ENCODE measurements around the gene CR2.

Gene CR2

DNA sequence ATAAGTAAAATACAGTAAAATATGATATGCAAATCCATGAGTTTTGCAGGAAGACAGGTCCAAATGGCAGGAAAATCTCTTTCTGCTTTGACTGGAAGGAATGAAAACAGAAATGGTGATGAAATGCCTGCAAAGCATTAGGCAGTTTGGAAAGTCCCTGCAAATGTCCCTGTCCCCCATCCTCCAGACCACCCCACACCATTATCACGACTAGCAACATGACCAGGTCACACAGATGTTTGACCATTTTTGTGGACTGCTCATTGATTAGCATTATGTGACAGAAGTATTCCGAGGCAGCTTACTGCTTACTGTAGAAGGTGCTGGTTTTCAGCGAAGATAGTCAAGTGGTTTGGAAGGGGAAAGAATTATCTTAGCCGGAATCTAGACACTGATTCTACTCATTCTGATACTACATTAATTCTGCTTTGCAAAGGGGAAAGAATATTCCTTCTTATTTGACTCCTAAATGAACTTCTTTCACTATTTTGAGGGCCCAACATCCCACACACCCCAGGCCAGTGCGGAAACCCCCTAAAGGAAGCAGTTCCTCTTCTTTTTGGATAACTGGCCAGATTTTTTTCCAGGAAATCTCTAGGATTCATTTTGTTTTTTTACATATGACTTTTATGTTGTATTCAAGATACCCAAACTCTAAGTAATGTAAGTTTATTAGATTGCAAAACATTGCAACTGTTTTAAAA lies 9.5 kb upstream of the CR2 start:
- Histone ChIP-seq H3K36me3 (no peaks in the 10 kb centered on the region), H3K4me3 (no peak overlapping the region), H3K9ac (no peak overlapping the region), H3K27ac (no peak overlapping the region), H3K27me3 (no peaks in the 10 kb centered on the region), H4K20me1 (no peaks in the 10 kb centered on the region), H3K4me2 (no peak overlapping the region), H3K9me3 (no peaks in the 10 kb centered on the region), H3K4me1 (no peaks in the 10 kb centered on the region)
- TF ChIP-seq Cebpa-rat (IDR thresholded peaks at IDR 0.05), result no peak

DNA sequence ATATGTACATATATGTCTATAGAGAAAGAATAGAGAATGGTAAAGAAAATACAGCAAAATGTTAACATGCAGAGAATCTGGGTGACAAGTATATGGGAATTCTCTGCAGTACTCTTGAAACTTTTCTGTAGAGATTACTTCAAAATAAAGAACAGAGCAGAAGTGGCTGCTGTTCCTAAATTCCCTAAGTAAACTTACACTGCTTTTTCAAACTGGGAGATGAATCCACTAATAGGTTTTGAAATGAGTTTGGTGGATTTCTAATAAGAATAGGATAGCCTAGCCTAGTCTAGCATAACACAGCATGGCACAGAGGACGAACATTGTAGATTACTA lies 450 bp upstream of the CR2 start:
- Histone ChIP-seq H3K4me2 (no peak overlapping the region), H3K4me1 (no peaks in the 10 kb centered on the region), H4K20me1 (no peaks in the 10 kb centered on the region), H3K9ac (no peak overlapping the region), H3K36me3 (no peaks in the 10 kb centered on the region), H3K4me3 (no peak overlapping the region), H3K27me3 (no peaks in the 10 kb centered on the region), H3K27ac (no peak overlapping the region), H3K9me3 (peaks cover 10% of the 10 kb centered on the region)
- no peak for TF ChIP-seq Cebpa-rat (IDR thresholded peaks at IDR 0.05)

DNA sequence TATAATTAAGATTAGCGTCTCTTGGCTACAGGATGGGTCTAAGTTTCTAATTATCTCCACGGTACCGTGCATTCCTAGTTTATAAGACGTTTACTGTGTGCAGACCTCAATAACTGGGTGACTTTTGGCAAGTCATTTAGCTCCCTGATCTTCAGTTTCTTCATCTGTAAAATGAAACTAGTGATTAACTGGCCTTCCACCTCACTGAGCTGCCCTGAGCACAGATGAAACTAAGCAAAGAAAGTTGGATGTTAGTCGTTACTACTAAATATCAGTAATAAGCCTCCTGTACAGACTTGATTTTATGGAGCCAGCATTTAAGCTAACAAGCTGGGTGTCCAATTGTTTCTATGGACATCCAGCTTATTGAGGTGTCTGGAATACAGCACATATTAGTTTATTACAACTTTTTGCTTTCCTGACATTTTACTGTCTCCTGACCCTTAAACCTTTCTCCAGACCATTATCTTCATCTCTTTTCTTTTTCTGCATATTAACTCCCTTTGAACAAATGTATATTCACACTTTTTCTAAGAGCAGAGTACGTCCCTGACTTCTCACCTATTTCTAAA lies 1.1 kb downstream of the CR2 start:
- no peak overlapping the region for H3K4me3 ChIP-seq
- no peak overlapping the region for H3K27ac ChIP-seq
- peaks cover 10% of the 10 kb centered on the region for H3K9me3 ChIP-seq
- H3K9ac ChIP-seq, result no peak overlapping the region
- H3K36me3 ChIP-seq, result no peaks in the 10 kb centered on the region
- no peaks in the 10 kb centered on the region for H3K27me3 ChIP-seq
- H3K4me1 ChIP-seq, result no peaks in the 10 kb centered on the region
- H3K4me2 ChIP-seq, result no peak overlapping the region
- TF ChIP-seq Cebpa-rat (IDR thresholded peaks at IDR 0.05), result no peak
- no peaks in the 10 kb centered on the region for H4K20me1 ChIP-seq

GRCh38 chr1:207458414-207458813 lies 4.3 kb downstream of the CR2 start:
- Histone ChIP-seq H3K4me1 (no peaks in the 10 kb centered on the region), H3K4me3 (no peak overlapping the region), H3K9ac (no peak overlapping the region), H3K4me2 (no peak overlapping the region), H3K36me3 (no peaks in the 10 kb centered on the region), H4K20me1 (no peaks in the 10 kb centered on the region), H3K27me3 (no peaks in the 10 kb centered on the region), H3K27ac (no peak overlapping the region), H3K9me3 (peaks cover 10% of the 10 kb centered on the region)
- TF ChIP-seq Cebpa-rat (IDR thresholded peaks at IDR 0.05), result no peak

DNA sequence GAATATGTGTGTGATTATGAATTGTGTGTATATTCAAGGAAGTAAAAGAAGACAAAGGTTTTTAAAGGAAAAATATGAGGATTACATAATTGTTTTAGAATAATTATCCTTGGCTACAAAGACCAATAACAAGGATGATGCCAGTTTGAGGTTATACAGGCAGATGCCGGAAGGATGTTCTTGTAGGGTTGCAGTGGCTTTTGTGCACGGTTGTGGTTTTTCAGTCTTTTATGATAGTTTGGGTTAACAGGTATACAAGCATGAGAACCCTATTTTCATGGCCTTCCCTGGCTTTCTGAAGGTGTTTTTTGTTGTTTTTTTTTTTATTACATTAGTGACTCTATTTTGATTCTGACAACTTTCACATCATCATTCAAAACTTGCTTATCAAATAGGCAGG lies 4.9 kb downstream of the CR2 start:
- TF ChIP-seq Cebpa-rat (IDR thresholded peaks at IDR 0.05), result no peak
- Histone ChIP-seq H3K9ac (no peak overlapping the region), H3K4me2 (no peak overlapping the region), H4K20me1 (no peaks in the 10 kb centered on the region), H3K27me3 (no peaks in the 10 kb centered on the region), H3K36me3 (no peaks in the 10 kb centered on the region), H3K9me3 (peaks cover 8% of the 10 kb centered on the region), H3K4me3 (no peak overlapping the region), H3K27ac (no peak overlapping the region), H3K4me1 (no peaks in the 10 kb centered on the region)

GRCh38 chr1:207461649-207462048 lies 7.5 kb downstream of the CR2 start:
- H3K9ac ChIP-seq, result no peak overlapping the region
- H3K27me3 ChIP-seq, result no peaks in the 10 kb centered on the region
- H3K9me3 ChIP-seq, result no peaks in the 10 kb centered on the region
- H4K20me1 ChIP-seq, result no peaks in the 10 kb centered on the region
- H3K4me1 ChIP-seq, result no peaks in the 10 kb centered on the region
- no peaks in the 10 kb centered on the region for H3K36me3 ChIP-seq
- no peak overlapping the region for H3K27ac ChIP-seq
- no peak overlapping the region for H3K4me3 ChIP-seq
- no peak overlapping the region for H3K4me2 ChIP-seq
- TF ChIP-seq Cebpa-rat (IDR thresholded peaks at IDR 0.05), result no peak

DNA sequence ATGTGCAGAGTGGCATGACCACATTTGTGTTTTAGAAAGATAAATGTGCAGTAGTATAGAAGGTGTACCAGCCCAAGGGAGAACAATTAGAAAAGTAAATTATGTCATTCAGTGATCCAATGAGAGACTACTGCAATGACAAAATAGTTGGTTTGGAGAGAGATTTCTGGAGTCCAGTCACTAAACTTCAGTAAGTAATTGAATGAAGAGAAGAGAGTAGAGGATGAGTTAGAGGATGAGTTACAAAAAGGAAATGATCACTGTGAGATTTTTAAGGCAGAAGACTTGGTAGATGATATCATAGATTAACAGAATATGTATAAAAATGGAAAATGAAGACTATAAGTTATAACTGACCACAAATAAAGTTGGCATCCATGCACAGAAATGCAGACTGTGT lies 8.4 kb downstream of the CR2 start:
- Histone ChIP-seq H3K27ac (no peak overlapping the region), H3K9ac (no peak overlapping the region), H3K9me3 (no peaks in the 10 kb centered on the region), H3K4me2 (no peak overlapping the region), H4K20me1 (no peaks in the 10 kb centered on the region), H3K27me3 (no peaks in the 10 kb centered on the region), H3K36me3 (no peaks in the 10 kb centered on the region), H3K4me3 (no peak overlapping the region), H3K4me1 (no peaks in the 10 kb centered on the region)
- no peak for TF ChIP-seq Cebpa-rat (IDR thresholded peaks at IDR 0.05)

DNA sequence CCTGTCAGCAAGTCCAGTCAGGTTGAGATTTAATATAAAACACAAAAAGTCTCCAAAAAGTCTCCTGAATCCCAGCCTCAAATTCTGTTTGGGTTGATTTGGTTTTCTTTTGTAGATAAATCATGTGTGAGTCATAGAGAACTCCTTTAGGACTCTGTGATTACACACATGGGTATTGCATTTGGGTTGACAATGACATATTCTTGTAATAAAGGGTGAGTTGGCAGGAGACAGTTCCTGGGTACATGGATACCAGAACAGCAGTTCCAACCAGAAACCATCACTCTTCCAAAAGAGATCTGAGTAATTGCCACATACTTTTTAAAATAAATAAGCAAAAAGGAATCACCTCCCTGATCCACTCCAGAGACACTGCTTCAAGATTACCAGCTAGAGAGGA lies 8.9 kb downstream of the CR2 start:
- Histone ChIP-seq H3K4me2 (no peak overlapping the region), H3K9me3 (no peaks in the 10 kb centered on the region), H3K27ac (no peak overlapping the region), H3K4me1 (no peaks in the 10 kb centered on the region), H3K36me3 (no peaks in the 10 kb centered on the region), H3K27me3 (no peaks in the 10 kb centered on the region), H4K20me1 (no peaks in the 10 kb centered on the region), H3K9ac (no peak overlapping the region), H3K4me3 (no peak overlapping the region)
- no peak for TF ChIP-seq Cebpa-rat (IDR thresholded peaks at IDR 0.05)

- no peak overlapping the region for H3K9ac ChIP-seq
- H3K9me3 ChIP-seq, result no peaks in the 10 kb centered on the region
- no peaks in the 10 kb centered on the region for H3K4me1 ChIP-seq
- no peaks in the 10 kb centered on the region for H3K36me3 ChIP-seq
- no peak overlapping the region for H3K4me2 ChIP-seq
- no peak overlapping the region for H3K4me3 ChIP-seq
- no peak for TF ChIP-seq Cebpa-rat (IDR thresholded peaks at IDR 0.05)
- H4K20me1 ChIP-seq, result no peaks in the 10 kb centered on the region
- no peaks in the 10 kb centered on the region for H3K27me3 ChIP-seq
- no peak overlapping the region for H3K27ac ChIP-seq
Observed at GRCh38 chr1:207463571-207463970, 9.4 kb downstream of the CR2 start.

DNA sequence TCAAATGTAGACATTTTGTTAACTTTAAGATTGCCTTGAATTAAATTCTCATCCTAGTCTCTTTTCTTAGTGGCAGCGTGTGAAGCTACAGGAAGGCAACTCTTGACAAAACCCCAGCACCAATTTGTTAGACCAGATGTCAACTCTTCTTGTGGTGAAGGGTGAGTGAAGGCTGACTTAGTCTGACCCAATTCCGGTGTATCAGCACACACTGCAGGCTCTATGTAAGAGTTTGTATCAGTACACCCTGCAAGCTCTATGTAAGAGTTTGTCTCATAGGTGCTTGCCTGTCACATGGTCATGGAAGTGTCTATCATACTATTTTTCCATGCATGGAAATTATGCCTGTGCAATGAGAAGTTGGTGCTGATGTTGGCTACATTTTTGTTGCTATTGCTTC lies 16.8 kb downstream of the CR2 start:
- Histone ChIP-seq H3K4me3 (no peak overlapping the region), H3K27me3 (no peaks in the 10 kb centered on the region)

GRCh38 chr1:207474210-207474609 lies 20.1 kb downstream of the CR2 start:
- no peak for TF ChIP-seq Cebpa-rat (IDR thresholded peaks at IDR 0.05)
- H3K27ac ChIP-seq, result no peak overlapping the region
- H3K4me1 ChIP-seq, result no peaks in the 10 kb centered on the region
- H4K20me1 ChIP-seq, result no peaks in the 10 kb centered on the region
- H3K4me2 ChIP-seq, result no peak overlapping the region
- no peak overlapping the region for H3K9ac ChIP-seq
- no peak overlapping the region for H3K4me3 ChIP-seq
- no peaks in the 10 kb centered on the region for H3K27me3 ChIP-seq
- H3K9me3 ChIP-seq, result no peaks in the 10 kb centered on the region
- H3K36me3 ChIP-seq, result no peaks in the 10 kb centered on the region

More for the DNA sequence above, 16.8 kb downstream of the CR2 start:
- Histone ChIP-seq H3K9me3 (no peaks in the 10 kb centered on the region), H3K4me1 (no peaks in the 10 kb centered on the region), H3K4me2 (no peak overlapping the region), H3K27ac (no peak overlapping the region), H3K36me3 (no peaks in the 10 kb centered on the region), H3K9ac (no peak overlapping the region), H4K20me1 (no peaks in the 10 kb centered on the region)
- no peak for TF ChIP-seq Cebpa-rat (IDR thresholded peaks at IDR 0.05)
